Parathyroid adenoma (tissue), 2 donors: ENCODE results near the gene MGRN1.

Experiments
- H2AFZ ChIP-seq: fragments of 300-600 bp; sonication (generic); one replicate; pipeline ENCODE4 v1.7.0; 2017; ENCODE audit warnings: antibody characterized with exemption, mild to moderate bottlenecking
- H3K27ac ChIP-seq: fragments of 300-600 bp; sonication (generic); one replicate; pipeline ENCODE4 v1.7.0; 2017
- H3K27me3 ChIP-seq: fragments of 300-600 bp; sonication (generic); one replicate; pipeline ENCODE4 v1.7.0; 2017; ENCODE audit warnings: low read length; ENCODE audit not compliant: control insufficient read depth, insufficient read depth
- H3K36me3 ChIP-seq: fragments of 300-600 bp; sonication (generic); one replicate; pipeline ENCODE4 v1.7.0; 2017; ENCODE audit warnings: low read length; ENCODE audit not compliant: control insufficient read depth, insufficient read depth
- H3K4me1 ChIP-seq: fragments of 300-600 bp; sonication (generic); one replicate; pipeline ENCODE4 v1.7.0; 2017; ENCODE audit warnings: control low read depth
- H3K4me2 ChIP-seq: fragments of 300-600 bp; sonication (generic); one replicate; pipeline ENCODE4 v1.7.0; 2017; ENCODE audit warnings: low read length
- H3K4me3 ChIP-seq: fragments of 300-600 bp; sonication (generic); one replicate; pipeline ENCODE4 v1.7.0; 2017; ENCODE audit warnings: low read depth, low read length
- H3K79me2 ChIP-seq: fragments of 300-600 bp; sonication (generic); one replicate; pipeline ENCODE4 v1.7.0; 2017; ENCODE audit warnings: control low read depth
- H3K9ac ChIP-seq: fragments of 300-600 bp; sonication (generic); one replicate; pipeline ENCODE4 v1.7.0; 2017; ENCODE audit warnings: mild to moderate bottlenecking
- H3K9me3 ChIP-seq: fragments of 300-600 bp; sonication (generic); one replicate; pipeline ENCODE4 v1.7.0; 2017; ENCODE audit warnings: low read length; ENCODE audit not compliant: control insufficient read depth
- TF ChIP-seq, protein P1 (sequence below): fragments of 300-600 bp; sonication (generic); IDR thresholded peaks from one replicate; pipeline ENCODE4 v1.7.0; 2017; ENCODE audit warnings: antibody characterized with exemption, mild to moderate bottlenecking
- donor health status: primary hyperparathyroidism.

The MGRN1 gene

DNA sequence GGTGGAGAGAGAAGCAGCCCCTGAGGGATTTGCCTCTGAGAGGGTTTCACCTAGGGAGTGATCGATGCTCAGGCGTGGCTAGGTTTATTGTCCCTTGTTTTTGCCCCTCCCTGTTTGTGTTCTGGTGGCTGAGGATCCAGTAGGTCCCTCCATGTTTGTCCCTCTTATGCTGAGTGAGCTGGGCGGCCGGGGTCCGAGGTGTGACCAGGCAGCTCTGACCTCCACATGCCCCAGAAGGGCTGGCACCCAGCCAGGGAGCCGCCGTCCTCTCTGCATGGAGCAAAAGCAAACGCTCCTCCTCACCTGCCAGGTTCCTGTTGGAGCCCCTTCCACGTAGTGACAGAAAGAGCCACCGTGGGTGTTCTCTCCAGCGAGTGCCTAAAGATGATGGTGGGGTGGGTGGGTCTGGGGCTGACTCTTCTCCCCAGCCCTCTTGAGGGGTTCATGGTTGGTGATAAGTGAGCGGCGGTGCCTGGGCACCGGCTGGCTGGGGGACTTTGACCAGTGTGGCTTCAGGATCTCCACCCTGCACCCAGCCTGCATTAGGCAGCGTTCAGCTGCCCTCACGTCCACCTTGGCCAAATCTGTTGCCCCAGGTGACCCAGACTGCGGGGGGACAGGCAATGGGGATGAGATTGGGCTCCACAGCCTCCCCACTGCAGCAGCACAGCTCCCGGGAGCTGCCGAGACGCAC is 54.7 kb downstream of the MGRN1 start:
- no peak overlapping the region for H3K4me2 ChIP-seq
- TF ChIP-seq, protein P1, sequence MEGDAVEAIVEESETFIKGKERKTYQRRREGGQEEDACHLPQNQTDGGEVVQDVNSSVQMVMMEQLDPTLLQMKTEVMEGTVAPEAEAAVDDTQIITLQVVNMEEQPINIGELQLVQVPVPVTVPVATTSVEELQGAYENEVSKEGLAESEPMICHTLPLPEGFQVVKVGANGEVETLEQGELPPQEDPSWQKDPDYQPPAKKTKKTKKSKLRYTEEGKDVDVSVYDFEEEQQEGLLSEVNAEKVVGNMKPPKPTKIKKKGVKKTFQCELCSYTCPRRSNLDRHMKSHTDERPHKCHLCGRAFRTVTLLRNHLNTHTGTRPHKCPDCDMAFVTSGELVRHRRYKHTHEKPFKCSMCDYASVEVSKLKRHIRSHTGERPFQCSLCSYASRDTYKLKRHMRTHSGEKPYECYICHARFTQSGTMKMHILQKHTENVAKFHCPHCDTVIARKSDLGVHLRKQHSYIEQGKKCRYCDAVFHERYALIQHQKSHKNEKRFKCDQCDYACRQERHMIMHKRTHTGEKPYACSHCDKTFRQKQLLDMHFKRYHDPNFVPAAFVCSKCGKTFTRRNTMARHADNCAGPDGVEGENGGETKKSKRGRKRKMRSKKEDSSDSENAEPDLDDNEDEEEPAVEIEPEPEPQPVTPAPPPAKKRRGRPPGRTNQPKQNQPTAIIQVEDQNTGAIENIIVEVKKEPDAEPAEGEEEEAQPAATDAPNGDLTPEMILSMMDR = no peak
- no peak overlapping the region for H3K9ac ChIP-seq
- H3K27me3 ChIP-seq = no peaks in the 10 kb centered on the region
- H2AFZ ChIP-seq = no peak overlapping the region
- peaks cover 14% of the 10 kb centered on the region for H3K4me1 ChIP-seq
- no peaks in the 10 kb centered on the region for H3K36me3 ChIP-seq
- H3K9me3 ChIP-seq = no peaks in the 10 kb centered on the region
- no peak overlapping the region for H3K4me3 ChIP-seq
- H3K27ac ChIP-seq = peak overlapping the region; percentile 15
- peaks cover 6% of the 10 kb centered on the region for H3K79me2 ChIP-seq

DNA sequence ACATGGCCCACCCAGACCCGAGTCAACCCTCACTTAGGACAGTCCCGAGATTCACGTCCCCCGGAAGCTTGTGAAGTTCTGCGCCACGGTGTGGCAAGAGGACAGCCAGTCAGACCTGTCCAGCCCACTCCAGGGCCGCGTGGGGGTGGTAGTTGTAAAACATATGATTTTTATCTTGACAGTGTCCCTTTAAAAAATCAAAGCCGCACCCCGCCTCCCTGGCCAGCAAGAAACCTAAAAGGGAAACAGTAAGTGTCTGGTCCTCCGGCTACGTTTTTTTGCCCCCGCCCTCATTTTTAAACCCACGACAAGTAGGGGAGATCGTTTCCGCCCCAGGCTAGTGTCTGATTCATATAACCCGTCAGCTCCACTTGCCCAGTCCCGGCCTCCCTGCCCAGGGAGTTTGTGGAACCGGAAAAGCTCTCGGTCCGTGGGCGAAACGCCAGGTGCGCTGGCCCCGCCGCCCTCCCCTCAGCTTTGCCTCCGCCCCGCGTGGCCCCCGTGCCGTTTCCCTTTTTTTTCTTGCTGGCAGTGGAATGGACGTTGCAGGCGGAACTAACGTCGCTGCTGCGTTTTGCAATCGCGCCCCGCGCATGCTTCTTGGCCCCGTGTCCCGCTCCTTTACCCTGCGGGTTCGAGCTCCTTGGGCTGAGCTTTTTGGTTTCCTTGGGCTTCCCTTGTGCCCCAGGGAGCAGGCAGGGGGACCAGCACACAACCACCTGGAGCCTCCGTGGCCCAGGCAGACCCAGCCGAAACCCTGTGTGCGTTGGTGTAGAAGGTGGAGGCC is 55.4 kb downstream of the MGRN1 start:
- TF ChIP-seq, protein P1 = no peak
- H3K36me3 ChIP-seq = no peaks in the 10 kb centered on the region
- no peak overlapping the region for H3K4me2 ChIP-seq
- no peaks in the 10 kb centered on the region for H3K27me3 ChIP-seq
- H3K9me3 ChIP-seq = no peaks in the 10 kb centered on the region
- H3K79me2 ChIP-seq = peaks cover 11% of the 10 kb centered on the region
- H3K27ac ChIP-seq = peak overlapping the region; percentile 15
- no peak overlapping the region for H3K9ac ChIP-seq
- H3K4me1 ChIP-seq = peaks cover 14% of the 10 kb centered on the region
- H2AFZ ChIP-seq = no peak overlapping the region
- H3K4me3 ChIP-seq = no peak overlapping the region

DNA sequence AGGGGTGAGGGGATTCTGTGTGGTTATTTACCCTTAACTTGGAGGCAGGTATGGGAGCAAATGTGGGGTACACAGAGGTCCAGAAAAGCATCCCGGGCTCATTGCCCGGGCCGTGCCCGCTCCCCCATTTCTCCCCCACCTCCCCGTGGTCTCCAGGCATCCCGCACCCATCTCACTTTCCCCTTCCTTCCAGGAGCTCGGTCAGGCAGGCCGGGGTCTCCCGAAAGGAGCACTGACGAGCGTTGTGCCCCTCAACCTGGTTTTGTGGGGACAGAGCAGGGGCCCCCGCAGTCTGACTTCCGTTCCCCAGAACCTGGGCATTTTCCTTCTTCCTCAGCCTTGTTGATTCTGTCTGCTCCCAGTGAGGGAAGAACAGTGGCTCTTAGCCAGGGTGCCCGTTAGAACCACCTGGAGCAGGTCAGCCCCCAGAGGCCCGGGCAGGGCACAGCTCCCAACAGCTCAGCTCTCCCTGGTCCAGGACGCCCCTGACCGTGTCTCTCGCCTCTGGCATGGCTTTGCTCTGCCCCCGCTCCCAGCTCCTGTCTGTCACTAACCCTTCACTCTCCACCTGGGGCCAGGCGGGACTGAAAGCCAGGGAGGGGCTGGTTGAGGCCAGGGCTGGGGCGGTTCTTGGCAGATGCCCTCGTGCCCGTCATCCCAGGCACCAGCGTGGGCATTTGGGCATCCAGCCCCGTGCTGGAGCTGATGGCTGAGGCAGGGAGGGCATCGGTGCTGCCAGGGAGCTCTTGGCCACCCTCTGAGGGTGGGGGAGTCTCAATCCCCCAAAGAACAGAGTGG is 56.2 kb downstream of the MGRN1 start:
- Histone ChIP-seq H3K4me1 (peaks cover 14% of the 10 kb centered on the region), H2AFZ (no peak overlapping the region), H3K4me2 (no peak overlapping the region), H3K27me3 (no peaks in the 10 kb centered on the region), H3K79me2 (peaks cover 11% of the 10 kb centered on the region), H3K4me3 (no peak overlapping the region), H3K36me3 (no peaks in the 10 kb centered on the region), H3K9me3 (no peaks in the 10 kb centered on the region), H3K27ac (no peak overlapping the region), H3K9ac (no peak overlapping the region)
- TF ChIP-seq, protein P1 = no peak

DNA sequence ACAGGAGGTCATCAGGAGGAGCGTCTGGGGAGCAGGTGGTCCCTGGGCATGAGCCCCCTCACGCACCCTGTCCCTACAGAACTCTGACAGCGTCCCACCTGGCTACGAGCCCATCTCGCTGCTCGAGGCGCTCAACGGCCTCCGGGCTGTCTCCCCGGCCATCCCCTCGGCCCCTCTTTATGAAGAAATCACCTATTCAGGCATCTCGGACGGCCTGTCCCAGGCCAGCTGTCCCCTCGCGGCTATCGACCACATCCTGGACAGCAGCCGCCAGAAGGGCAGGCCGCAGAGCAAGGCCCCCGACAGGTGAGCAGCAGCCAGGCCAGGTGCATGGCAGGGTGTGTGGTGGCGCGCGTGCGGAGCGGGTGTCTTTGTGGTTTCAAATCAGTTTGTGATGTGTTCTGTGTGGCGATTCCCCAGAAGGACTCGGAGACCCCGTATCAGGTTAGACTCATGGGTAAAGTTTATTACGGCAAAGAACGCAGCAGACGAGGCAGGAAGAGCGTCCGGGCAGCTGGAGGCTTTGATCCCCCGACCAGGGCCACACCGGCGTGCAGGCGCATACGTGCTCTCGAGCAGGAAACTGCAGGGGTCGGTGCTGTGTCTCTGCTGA is 57.0 kb downstream of the MGRN1 start:
- Histone ChIP-seq H3K9me3 (no peaks in the 10 kb centered on the region), H3K36me3 (no peaks in the 10 kb centered on the region), H3K4me2 (no peak overlapping the region), H3K4me3 (no peak overlapping the region), H3K79me2 (peaks cover 11% of the 10 kb centered on the region), H3K9ac (no peak overlapping the region), H3K27ac (no peak overlapping the region), H2AFZ (no peak overlapping the region), H3K27me3 (no peaks in the 10 kb centered on the region), H3K4me1 (peaks cover 14% of the 10 kb centered on the region)
- TF ChIP-seq, protein P1 = no peak
